PC-3 (cell line): Measurements from ENCODE around the gene CCDC201.

Experiments used
- EZH2 ChIP-seq: fragments of 300-600 bp; sonication (generic); IDR thresholded peaks from one replicate; pipeline ENCODE4 v1.6.1; 2017; ENCODE audit warnings: antibody characterized with exemption, mild to moderate bottlenecking, low read length; ENCODE audit not compliant: unreplicated experiment
- TF ChIP-seq, protein P1 (sequence below): fragments of 300-600 bp; sonication (generic); conservative IDR thresholded peaks from 2 replicates; pipeline ENCODE4 v1.5.1; 2017; ENCODE audit warnings: antibody characterized with exemption, low read depth, mild to moderate bottlenecking, low read length

DNA sequence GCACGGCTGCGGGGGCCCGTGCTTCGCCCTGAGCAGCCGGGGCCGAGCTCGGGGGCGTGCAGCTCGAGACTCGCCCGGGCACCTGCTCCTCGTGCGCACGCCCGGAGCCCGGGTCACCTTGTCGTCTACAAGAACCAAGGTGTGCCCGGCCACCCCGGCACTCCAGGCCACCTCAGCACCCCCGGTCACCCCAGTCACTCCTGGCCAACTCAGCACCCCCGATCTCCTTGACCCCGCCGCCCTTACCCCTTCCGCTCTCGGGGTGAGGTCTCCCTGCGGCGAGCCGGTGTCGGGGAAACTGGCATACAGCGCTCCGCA, 48.5 kb upstream of the CCDC201 start:
- TF ChIP-seq, protein P1, sequence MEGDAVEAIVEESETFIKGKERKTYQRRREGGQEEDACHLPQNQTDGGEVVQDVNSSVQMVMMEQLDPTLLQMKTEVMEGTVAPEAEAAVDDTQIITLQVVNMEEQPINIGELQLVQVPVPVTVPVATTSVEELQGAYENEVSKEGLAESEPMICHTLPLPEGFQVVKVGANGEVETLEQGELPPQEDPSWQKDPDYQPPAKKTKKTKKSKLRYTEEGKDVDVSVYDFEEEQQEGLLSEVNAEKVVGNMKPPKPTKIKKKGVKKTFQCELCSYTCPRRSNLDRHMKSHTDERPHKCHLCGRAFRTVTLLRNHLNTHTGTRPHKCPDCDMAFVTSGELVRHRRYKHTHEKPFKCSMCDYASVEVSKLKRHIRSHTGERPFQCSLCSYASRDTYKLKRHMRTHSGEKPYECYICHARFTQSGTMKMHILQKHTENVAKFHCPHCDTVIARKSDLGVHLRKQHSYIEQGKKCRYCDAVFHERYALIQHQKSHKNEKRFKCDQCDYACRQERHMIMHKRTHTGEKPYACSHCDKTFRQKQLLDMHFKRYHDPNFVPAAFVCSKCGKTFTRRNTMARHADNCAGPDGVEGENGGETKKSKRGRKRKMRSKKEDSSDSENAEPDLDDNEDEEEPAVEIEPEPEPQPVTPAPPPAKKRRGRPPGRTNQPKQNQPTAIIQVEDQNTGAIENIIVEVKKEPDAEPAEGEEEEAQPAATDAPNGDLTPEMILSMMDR: no peak
- no peak for TF ChIP-seq EZH2
